GM12892 (cell line): ENCODE results near the gene ANAPC2.

Experiments used
- DNase-seq: peaks from one replicate; pipeline ENCODE4 v3.0.0; 2011; ENCODE audit not compliant: insufficient read length
- FAIRE-seq: peaks from 2 replicates; lab custom pipeline; 2011; peaks lifted over from hg19 to GRCh38; lab: Jason Lieb, UNC
- POLR2A ChIP-seq: IDR thresholded peaks from 2 replicates; pipeline ENCODE4 v1.6.1; 2011; ENCODE audit warnings: low read depth, low read length, control low read depth
- POLR2AphosphoS5 ChIP-seq: IDR thresholded peaks from 2 replicates; pipeline ENCODE4 v1.6.1; 2011; ENCODE audit warnings: low read depth, low read length, control low read depth
- TAF1 ChIP-seq: IDR thresholded peaks from 2 replicates; pipeline ENCODE4 v1.6.1; 2011; ENCODE audit warnings: low read depth, mild to moderate bottlenecking, control low read depth, low read length, borderline replicate concordance

Gene ANAPC2

DNA sequence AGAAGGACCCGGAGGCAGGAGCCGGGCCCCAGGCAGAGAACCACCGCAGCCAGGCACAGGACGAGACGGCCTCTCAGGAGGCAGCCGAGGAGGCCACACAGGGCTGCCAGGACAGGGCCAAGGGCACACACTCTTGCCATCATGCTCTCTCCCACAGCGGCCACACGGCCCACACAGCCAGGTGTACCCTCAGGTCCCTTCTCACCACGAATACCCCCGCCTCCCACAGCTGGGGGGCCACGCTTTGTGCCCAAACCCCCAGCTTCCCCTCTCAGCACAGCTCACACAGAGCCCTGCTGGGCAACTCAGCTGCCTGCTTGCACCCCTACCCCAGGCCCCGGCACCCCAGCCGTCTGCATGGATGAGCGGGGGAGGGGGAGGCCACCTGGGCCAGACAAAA, 5.4 kb upstream of the ANAPC2 start:
- DNase-seq (no peak), FAIRE-seq (no peak)
- TF ChIP-seq POLR2AphosphoS5, result no peak
- TF ChIP-seq TAF1, result no peak
- no peak for TF ChIP-seq POLR2A

DNA sequence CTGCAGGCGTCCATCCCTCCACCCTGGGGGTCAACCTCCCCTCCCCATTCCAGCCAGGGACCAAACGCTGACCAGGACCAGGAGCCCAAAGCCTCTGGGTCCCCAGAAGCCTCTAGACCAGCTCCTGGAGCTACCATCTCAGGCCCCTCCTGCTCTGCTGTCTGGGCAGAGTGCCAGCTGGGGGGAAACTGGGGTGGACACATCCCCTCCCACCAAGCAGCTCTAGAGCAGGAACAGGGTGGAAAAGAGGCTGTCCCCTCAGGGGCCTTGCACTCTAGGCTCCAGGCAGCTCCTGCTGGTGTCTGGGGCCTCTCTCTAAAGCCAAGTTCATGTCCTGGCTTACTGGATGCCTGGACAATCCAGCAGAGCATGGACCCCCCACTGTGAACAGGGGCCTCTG, 4.5 kb upstream of the ANAPC2 start:
- no peak for DNase-seq
- TF ChIP-seq POLR2A (no peak), POLR2AphosphoS5 (no peak), TAF1 (no peak)
- no peak for FAIRE-seq

DNA sequence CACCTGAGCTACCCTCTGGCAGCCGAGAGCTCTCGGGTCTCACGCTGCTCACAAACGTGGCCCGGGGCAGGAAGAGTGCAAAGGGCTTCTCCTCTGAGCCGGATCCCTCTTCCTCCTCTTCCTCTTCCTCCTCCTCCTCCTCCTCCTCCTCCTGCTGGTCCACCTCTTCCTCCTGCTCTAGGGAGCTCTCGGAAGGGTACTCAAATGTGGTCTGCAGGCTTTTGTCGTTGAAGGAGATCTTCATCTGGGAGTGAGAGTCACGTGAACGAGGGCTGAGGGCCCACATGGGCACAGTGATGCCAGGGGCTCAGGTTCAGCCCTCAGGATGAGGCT, 4.1 kb upstream of the ANAPC2 start:
- FAIRE-seq (no peak), DNase-seq (no peak)
- TF ChIP-seq POLR2AphosphoS5 (no peak), POLR2A (no peak), TAF1 (no peak)

DNA sequence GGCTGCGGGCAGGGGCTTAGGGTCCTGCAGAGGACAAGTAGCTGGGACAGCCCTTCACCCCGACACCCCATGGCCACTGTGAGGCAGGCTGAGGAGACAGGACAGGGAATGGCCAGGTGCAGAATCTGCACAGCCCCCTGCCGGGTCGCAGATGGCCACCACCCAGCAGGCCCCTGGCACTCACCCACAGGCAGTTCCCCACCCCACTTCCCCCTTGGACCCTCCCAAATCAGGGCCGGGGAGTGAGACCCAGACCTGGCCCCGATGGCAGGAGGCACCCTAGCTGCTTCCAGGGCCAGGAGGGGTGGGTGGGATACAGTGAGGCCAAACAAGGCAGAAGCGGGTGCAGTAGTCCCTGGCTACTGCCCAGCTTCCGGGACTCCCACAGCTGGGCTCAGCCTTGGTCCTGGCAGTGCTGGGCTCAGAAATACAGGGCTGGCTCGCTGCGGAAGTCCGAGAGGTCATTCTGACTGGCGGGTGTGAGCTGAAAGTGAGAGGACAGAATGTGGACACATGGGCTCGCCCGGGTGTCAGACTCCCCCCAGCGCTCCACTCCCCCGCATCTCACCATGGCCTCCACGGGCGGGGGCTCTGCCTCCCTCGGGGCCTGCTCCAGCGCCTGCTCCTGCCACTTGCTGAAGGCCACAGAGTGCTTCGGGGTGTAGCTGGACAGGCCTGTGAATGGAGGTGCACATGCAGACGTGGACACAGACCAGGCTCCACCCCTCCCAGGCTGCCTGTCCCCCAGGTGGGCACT, 3.5 kb upstream of the ANAPC2 start:
- FAIRE-seq, result no peak

DNA sequence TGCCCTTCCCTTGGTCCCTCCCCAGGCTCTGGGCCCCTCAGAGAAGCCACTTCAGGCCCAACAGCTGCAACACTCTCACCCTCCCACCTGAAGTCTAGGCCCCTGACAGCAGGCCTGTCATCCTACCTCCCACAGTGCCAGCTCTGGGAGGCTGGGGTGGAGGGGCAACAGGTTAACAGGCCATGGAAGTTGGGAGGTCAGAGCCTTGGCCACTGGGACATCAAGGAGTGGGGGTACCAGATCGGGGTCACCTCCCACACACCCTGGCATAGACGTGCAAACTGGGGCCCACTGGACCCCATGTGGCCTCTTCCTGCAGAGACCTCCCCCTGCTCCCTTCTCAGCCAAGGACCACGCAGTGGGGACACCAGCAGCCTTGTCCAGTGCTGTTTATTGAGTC, 2.9 kb upstream of the ANAPC2 start:
- DNase-seq (no peak), FAIRE-seq (no peak)
- TF ChIP-seq POLR2A (no peak), POLR2AphosphoS5 (no peak)

More for the DNA sequence above, 3.5 kb upstream of the ANAPC2 start:
- DNase-seq, result no peak
- TF ChIP-seq POLR2AphosphoS5, result no peak

DNA sequence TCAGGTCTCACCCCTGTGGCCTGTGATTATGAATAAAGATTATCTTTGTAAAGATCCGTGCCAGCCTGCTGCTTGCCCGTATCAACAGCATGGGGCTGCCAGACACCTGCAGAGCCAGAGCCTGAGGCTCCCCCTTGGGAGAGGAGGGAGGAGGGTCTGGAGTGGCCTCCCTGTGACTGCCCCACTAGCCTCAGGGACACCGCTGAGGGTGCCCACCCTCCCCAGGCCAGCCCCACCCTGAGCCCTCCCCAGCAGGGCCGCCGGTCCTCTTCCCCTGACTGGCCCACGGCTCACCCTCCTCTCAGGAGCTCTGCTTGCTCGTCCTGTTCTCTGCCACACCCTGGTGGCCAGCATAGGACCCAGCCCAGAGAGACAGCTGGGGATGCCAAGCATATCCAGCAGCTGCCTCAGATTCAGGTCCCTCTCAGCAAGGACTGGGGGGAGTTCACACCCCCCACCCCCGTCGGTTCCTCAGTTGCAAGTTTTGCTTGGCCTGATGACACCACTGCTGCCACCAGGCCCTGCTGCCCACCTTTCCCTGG, 2.0 kb upstream of the ANAPC2 start:
- no peak for FAIRE-seq
- DNase-seq, result no peak
- TF ChIP-seq POLR2A, result no peak
- TF ChIP-seq TAF1, result no peak
- TF ChIP-seq POLR2AphosphoS5, result no peak

DNA sequence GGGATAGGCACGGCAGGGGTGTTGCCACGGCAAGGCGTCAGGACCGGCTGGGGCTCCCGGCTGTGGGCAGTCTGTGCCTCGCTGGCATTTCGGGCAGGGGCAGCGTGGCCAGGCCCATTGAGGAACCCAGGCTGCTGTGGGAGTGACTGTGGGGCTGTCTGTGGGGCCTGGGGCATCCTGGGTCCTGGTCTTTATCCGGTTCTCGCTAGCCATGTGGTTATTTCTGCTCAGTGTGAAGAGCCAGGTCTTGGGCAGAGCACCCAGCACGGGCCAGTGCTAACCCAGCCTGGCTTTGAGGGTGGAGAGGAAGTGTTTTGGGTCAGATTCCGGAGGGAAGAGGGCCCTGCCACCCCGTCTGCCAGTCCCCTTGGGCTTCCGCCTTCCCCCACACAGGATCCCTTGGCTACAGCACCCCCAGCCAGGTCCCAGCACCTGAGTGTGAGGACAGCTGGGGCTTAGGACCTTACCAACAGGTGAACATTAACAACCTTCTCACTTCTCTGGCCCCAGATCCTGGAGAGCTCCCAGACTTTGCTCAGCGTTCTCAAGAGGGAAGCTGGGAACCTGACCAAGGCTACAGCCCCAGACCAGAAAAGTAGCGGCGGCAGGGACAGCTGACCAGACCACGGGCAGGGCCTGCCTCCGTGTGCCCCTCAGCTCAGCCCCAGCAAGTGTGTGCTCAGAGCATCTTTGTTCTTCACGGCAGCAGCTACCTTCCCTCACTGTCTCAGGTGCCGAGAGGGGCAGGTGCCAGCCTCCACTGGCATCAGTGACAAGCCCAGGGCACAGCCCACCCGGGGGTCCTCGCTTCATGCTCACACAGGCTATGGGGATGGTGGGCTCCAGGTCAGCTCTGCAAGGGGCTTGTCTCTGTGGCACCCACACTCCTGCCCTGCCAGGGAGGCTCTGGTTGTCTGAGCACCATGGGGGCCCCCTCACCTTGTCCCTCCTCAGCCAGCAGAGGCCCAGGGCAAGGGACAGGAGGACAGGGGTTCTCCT, 1.2 kb upstream of the ANAPC2 start:
- TF ChIP-seq TAF1 (no peak), POLR2A (0 out of 2 replicates have a peak, but pooled peaks have one; percentile 1)
- DNase-seq (no peak), FAIRE-seq (no peak)

DNA sequence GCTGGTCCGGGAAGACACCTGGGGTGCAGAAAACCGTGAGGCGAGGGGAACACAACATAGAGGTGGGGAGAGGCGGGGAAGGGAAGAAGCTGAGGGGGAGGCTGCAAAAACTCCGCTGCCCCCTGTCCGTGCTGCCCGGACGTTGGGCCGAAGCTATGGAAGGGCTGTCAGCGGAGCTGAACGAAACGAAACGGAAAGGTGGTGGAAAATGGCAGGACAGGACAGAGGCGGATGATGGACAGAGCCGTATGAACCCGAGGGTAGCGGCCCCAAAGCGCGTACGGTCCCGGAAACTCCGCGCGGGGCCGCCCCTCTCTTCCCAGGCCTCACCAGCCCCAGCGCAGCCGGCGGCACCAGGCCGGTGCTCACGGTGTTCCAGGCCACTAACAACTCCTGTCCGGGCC, 272 bp downstream of the ANAPC2 start:
- DNase-seq (no peak), FAIRE-seq (no peak)
- TF ChIP-seq POLR2A, result no peak
- TF ChIP-seq TAF1, result no peak

DNA sequence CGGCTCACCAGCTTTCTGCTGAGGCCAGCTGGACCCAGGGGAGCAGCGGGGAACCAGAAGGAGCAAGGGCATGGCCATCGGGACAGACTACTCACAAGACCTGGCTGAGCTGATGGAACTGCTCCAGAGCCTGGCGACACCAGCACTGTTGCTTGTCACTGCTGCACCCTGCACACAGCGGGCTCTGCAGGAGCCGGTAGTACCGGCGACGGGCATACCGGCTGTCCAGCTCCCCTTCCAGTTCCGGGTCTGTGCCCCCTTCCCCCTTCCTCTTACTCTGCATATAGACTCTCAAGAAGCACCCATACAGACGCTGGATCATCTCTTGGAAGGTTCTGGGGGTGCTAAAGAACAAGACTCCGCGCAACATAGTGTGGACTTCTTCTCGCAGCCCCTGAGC, 974 bp downstream of the ANAPC2 start:
- no peak for DNase-seq
- TF ChIP-seq TAF1, result no peak
- no peak for TF ChIP-seq POLR2AphosphoS5
- no peak for TF ChIP-seq POLR2A
- peak; percentile 21 for FAIRE-seq

DNA sequence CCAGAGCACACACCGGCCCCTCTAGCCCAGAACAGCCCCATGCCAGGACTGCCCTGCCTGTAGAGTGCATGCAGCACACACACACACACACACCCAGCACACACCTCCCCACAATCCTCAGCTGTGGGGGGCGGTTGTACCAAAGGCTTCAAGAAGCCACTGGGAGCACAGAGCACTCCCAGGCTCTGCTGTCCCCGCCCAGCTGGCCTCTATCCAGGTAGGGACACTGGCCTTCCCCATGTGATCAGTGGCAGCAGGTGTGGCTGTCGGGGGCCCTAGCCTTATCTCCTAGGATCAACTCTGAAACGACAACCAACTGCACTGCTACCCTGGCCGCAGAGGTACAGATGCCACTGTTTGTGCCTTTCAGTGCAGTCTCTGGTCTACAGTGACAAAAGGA, 2.0 kb downstream of the ANAPC2 start:
- DNase-seq, result no peak
- TF ChIP-seq POLR2A (no peak), POLR2AphosphoS5 (no peak), TAF1 (no peak)
- no peak for FAIRE-seq

DNA sequence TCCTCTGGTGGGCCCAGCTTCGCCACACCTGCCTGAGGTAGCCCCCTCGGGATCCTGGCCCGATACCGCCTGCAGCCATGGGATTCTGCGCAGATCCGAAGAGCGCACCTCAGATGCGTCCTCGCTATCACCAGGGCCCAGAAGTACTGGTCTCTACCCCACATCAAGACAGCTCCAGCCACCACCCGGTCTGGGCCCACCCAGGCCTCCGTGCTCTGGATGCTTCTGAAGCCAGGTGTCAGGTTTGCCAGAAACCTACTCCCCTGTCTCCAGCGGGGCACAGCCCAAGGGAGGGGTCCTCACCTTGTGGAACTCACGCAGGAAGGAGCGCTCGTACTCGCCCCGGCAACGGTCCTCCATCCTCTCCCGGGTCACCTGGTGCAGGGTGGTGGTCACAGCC, 2.4 kb downstream of the ANAPC2 start:
- DNase-seq (no peak), FAIRE-seq (no peak)
- TF ChIP-seq POLR2A (no peak), TAF1 (no peak), POLR2AphosphoS5 (no peak)
